Aorta (tissue), 5 donors: Measurements from ENCODE around the gene H1-8. TPM values are rescaled to one million over a fixed set of nuclear protein-coding genes. Genes with fewer than 3 reads are reported as not detected.

Experiments
- ATAC-seq: fragments of 200-7000 bp; cut with Tn5 transposase; one replicate; pipeline ENCODE4 v1.9.1; 2022; ENCODE audit warnings: moderate library complexity; ENCODE audit not compliant: low FRiP score
- DNase-seq, 2 donors: peaks; one replicate each; pipeline ENCODE4 v3.0.0-alpha.2; 2020
- H3K27ac ChIP-seq, 2 donors: one replicate each; pipeline ENCODE4 v1.5.1; 2013; ENCODE audit warnings: low read length in 2 of 2, mild to moderate bottlenecking in 2 of 2, moderate library complexity in 2 of 2, control low read depth in 1 of 2, inconsistent platforms in 1 of 2, low read depth in 1 of 2
- H3K27me3 ChIP-seq, 2 donors: one replicate each; pipeline ENCODE4 v1.6.1; 2013; ENCODE audit warnings: control low read depth in 1 of 2, low read length in 1 of 2, mild to moderate bottlenecking in 1 of 2, moderate library complexity in 1 of 2; ENCODE audit not compliant: insufficient read depth in 2 of 2, control insufficient read depth in 1 of 2
- H3K36me3 ChIP-seq, 2 donors: one replicate each; pipeline ENCODE4 v1.6.1; 2013; ENCODE audit warnings: control low read depth in 1 of 2, low read length in 1 of 2, mild to moderate bottlenecking in 1 of 2; ENCODE audit not compliant: insufficient read depth in 2 of 2, control insufficient read depth in 1 of 2
- H3K4me1 ChIP-seq, 2 donors: one replicate each; pipeline ENCODE4 v1.6.1; 2013; ENCODE audit warnings: low read length in 2 of 2, control low read depth in 1 of 2, mild to moderate bottlenecking in 1 of 2, moderate library complexity in 1 of 2; ENCODE audit not compliant: insufficient read depth in 2 of 2, control insufficient read depth in 1 of 2
- H3K4me3 ChIP-seq, 2 donors: one replicate each; pipeline ENCODE4 v1.5.1; 2013; ENCODE audit warnings: low read length in 2 of 2, control low read depth in 1 of 2, mild to moderate bottlenecking in 1 of 2
- H3K9me3 ChIP-seq: one replicate; pipeline ENCODE4 v1.6.1; 2013; ENCODE audit warnings: mild to moderate bottlenecking, low read length; ENCODE audit not compliant: control insufficient read depth
- WGBS, 2 donors: extraction: QIAGEN DNeasy Blood & Tissue Kit; methylation state at CpG; one replicate each; pipeline ENCODE4 v1.1.7; 2013; 5-methylcytosine and 5-hydroxymethylcytosine counted together
- intact Hi-C, 2 donors: fragments of 100-400 bp; cut with DNase I; formaldehyde crosslinking; loops; one replicate each; pipeline versions ENCODE4 v1.14.2 to v1.15.0; 2022
- polyA plus RNA-seq, 2 donors: library from polyadenylated mRNA; stranded (reverse); fragments of 200-250 nt; gene quantifications; one replicate each; pipeline ENCODE4 v1.2.3, GENCODE V29; 2013
- total RNA-seq, 2 donors: library from RNA; stranded (reverse); fragmentation: NEBNext Ultra II Directional; extraction: Animal tissue kit (Norgen Biotek cat#: 25700); gene quantifications; one replicate each; pipeline ENCODE4 v1.2.1, GENCODE V29; 2021
- donor health status: healthy with polysubstance abuse.
- donor health status: Bipolar disorder and iron deficiency.
- donor health status: DM: no; HTN: no; CAD: no.
- donor health status: DM: no; HTN: no; CAD: no.
- donor health status: DM: yes; HTN: yes; CAD: no.

H1-8 gene
- total and polyA plus RNA-seq, 4 donors = not detected

DNA sequence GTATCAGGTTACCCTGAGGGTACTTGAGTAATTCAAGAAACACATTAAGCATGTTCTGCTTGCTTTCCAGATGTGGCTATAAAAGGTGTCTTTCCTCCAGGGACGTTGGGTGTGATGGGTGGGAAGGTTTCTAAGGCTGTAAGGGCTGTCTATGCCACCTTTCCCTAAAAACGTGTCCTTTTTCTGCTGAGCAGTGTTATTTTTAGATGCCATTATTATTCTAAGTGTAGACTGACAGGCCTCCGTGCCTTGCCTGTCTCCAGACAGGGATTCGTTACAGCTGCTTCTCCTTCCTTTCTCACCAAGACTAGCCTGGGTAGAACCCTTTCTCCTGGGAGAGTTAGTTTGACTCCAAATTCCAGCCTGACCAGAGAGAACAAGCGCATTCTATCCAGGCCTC is 41.3 kb upstream of the H1-8 start:
- no peaks in the 10 kb centered on the region for H3K9me3 ChIP-seq
- intact Hi-C loops = loop anchor here in 1 of 2 donors (5.0 kb wide), 1 partner anchor 56 kb away; no protein-coding TSS in a partner anchor
- H3K27ac ChIP-seq = no peak overlapping the region
- H3K36me3 ChIP-seq = peaks cover 0 to 3% of the 10 kb centered on the region in 2 donors
- WGBS, 2 donors = 48 to 54% methylated on average over 5 of the region's 5 CpGs
- ATAC-seq (no peak), DNase-seq (no peak)
- H3K27me3 ChIP-seq = no peaks in the 10 kb centered on the region
- no peaks in the 10 kb centered on the region for H3K4me1 ChIP-seq
- no peak overlapping the region for H3K4me3 ChIP-seq

GRCh38 chr3:129502641-129503408 is 40.1 kb upstream of the H1-8 start:
- 91 to 92% methylated on average over 18 of the region's 18 CpGs for WGBS, 2 donors
- Histone ChIP-seq H3K9me3 (no peaks in the 10 kb centered on the region), H3K36me3 (peaks cover 0 to 3% of the 10 kb centered on the region in 2 donors), H3K4me3 (no peak overlapping the region), H3K27ac (no peak overlapping the region), H3K4me1 (no peaks in the 10 kb centered on the region), H3K27me3 (no peaks in the 10 kb centered on the region)
- ATAC-seq (no peak), DNase-seq (no peak)
- intact Hi-C loops = loop anchor here in 1 of 2 donors (5.0 kb wide), 1 partner anchor 54 kb away; no protein-coding TSS in a partner anchor

DNA sequence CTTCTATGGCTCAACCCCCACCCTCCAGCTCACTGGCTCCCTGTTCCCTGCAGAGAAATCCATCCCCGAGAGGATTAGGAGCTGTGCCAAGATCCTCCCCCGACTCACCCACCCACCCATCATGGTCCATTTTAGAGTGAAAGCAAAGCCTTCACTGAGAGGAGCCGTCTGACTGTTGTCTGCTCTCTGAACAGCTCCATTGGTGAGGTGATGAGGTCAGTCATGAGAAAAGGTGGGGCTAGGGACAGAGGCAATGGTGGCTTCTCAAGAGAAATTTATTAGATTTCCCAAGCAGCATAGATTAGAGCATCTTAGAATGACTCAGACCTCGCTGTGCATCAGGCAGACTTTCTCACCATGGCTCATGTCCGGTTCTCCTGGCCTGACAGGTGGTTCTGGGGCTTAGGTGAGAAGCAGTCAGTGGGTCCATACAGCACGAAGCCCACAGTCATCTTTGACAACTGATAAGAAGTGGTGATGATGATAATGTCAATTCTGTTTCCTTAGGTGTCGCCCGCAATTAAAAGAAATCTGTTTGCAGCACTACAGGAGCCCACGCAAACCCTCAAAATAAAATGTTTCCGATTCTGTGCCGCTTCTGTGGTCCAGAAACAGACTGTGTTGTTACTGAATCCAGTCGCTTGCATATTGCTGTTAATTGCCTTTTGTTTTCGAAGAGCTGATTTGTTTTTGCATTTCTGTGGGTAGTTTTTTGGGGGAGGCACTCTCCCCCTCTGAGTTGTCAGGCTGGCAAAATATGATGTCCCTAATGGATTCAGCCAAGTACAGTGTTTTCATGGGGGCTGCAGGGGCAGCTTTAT is 39.3 kb upstream of the H1-8 start:
- no peak overlapping the region for H3K27ac ChIP-seq
- no peaks in the 10 kb centered on the region for H3K4me1 ChIP-seq
- H3K36me3 ChIP-seq = peaks cover 0 to 3% of the 10 kb centered on the region in 2 donors
- ATAC-seq (no peak), DNase-seq (no peak)
- no peaks in the 10 kb centered on the region for H3K9me3 ChIP-seq
- intact Hi-C loops = loop anchor here (2.0 to 5.0 kb wide), 2 partner anchors 49 to 54 kb away; no protein-coding TSS in a partner anchor
- H3K4me3 ChIP-seq = no peak overlapping the region
- no peaks in the 10 kb centered on the region for H3K27me3 ChIP-seq
- WGBS, 2 donors = 86% methylated on average over 13 of the region's 13 CpGs

DNA sequence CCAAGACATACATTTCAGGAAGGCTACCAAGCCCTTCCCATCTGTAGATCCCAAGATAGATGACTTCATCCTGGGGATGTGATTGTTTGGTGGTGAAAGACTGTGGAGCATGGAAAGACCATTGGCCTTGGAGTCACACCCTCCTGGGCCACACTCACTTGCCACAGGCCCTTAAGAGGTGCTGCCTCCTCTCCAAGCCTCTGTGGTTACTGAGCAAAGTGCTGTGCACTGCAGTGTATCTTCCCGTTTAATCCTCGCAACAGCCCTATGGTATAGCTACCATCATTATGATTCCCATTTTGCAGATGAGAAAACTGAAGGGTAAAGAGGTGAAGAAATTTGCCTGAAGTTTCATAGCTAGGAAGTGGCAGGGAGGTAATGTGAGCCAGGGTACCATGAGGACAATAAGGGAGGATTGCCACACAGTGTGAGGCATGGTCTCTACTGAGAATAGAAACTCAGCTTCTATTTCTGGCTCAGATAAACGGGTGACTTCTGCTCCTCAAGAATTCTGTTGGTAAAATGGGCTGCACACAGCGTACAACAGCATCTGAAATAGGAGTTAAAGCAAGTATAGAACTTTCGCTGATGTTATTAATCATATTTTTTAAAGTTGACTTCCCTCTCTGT is 38.4 kb upstream of the H1-8 start:
- H3K27ac ChIP-seq = peak overlapping the region in 1 of 2 donors; percentile 74
- no peaks in the 10 kb centered on the region for H3K9me3 ChIP-seq
- WGBS, 2 donors = 46 to 48% methylated on average over 5 of the region's 5 CpGs
- no peaks in the 10 kb centered on the region for H3K27me3 ChIP-seq
- intact Hi-C loops = loop anchor here (2.0 to 5.0 kb wide), 2 partner anchors 48 to 53 kb away; no protein-coding TSS in a partner anchor
- no peak for ATAC-seq
- H3K4me3 ChIP-seq = no peak overlapping the region
- no peak for DNase-seq
- H3K36me3 ChIP-seq = peaks cover 0 to 3% of the 10 kb centered on the region in 2 donors
- no peaks in the 10 kb centered on the region for H3K4me1 ChIP-seq

- Histone ChIP-seq H3K9me3 (no peaks in the 10 kb centered on the region), H3K4me1 (no peaks in the 10 kb centered on the region), H3K36me3 (peaks cover 0 to 3% of the 10 kb centered on the region in 2 donors), H3K27ac (peak overlapping the region in 1 of 2 donors; percentile 48), H3K4me3 (no peak overlapping the region), H3K27me3 (no peaks in the 10 kb centered on the region)
- intact Hi-C loops = loop anchor here in 1 of 2 donors (2.0 kb wide), 1 partner anchor 47 kb away; no protein-coding TSS in a partner anchor
- DNase-seq (no peak), ATAC-seq (no peak)
- WGBS, 2 donors = 74 to 79% methylated on average over 6 of the region's 6 CpGs
These were observed 37.6 kb upstream of the H1-8 start for GRCh38 chr3:129505341-129505740.

DNA sequence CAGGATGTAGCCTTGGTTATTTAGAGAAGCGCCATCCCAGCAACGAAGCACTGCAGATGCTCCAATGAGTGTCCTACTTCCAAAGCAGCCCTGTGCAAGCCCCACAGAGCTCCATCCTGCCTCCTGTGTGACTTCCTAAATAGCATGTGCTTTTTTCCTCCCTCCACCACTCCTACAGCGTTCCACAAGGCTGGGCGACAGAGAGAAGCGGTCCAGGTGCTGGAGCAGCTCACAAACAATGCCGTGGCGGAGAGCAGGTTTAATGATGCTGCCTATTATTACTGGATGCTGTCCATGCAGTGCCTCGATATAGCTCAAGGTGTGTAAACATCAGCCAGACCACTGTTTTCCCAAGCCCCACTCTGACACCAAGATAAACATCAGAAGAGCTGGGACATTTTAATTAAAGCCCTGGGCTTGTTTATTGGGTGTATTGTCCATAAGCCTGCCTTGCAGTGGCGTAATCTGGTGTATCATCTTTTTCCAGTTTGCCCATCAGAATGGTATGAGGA is 36.7 kb upstream of the H1-8 start:
- Histone ChIP-seq H3K27me3 (no peaks in the 10 kb centered on the region), H3K4me3 (no peak overlapping the region), H3K9me3 (no peaks in the 10 kb centered on the region), H3K27ac (no peak overlapping the region), H3K4me1 (no peaks in the 10 kb centered on the region), H3K36me3 (peaks cover 0 to 3% of the 10 kb centered on the region in 2 donors)
- no peak for ATAC-seq
- intact Hi-C loops = no loop called here
- WGBS, 2 donors = 69 to 76% methylated on average over 9 of the region's 9 CpGs
- no peak for DNase-seq

GRCh38 chr3:129507181-129507831 is 35.7 kb upstream of the H1-8 start:
- Histone ChIP-seq H3K4me1 (no peaks in the 10 kb centered on the region), H3K27ac (no peak overlapping the region), H3K9me3 (no peaks in the 10 kb centered on the region), H3K36me3 (peaks cover 0 to 3% of the 10 kb centered on the region in 2 donors), H3K4me3 (no peak overlapping the region), H3K27me3 (no peaks in the 10 kb centered on the region)
- WGBS, 2 donors = 20 to 25% methylated on average over 9 of the region's 9 CpGs
- intact Hi-C loops = no loop called here
- DNase-seq = no peak
- ATAC-seq = peak; percentile 75

- Histone ChIP-seq H3K27me3 (no peaks in the 10 kb centered on the region), H3K4me1 (no peaks in the 10 kb centered on the region), H3K4me3 (no peak overlapping the region), H3K36me3 (peaks cover 0 to 3% of the 10 kb centered on the region in 2 donors), H3K27ac (no peak overlapping the region), H3K9me3 (no peaks in the 10 kb centered on the region)
- ATAC-seq (no peak), DNase-seq (no peak)
- intact Hi-C loops = no loop called here
These were observed 30.4 kb upstream of the H1-8 start for GRCh38 chr3:129512595-129512994.
